HCT116 (cell line): ENCODE results near the gene SHISA7. TPM values are rescaled to one million over a fixed set of nuclear protein-coding genes. Genes with fewer than 3 reads are reported as not detected.

Experiments used
- ATAC-seq: fragments of 200-7000 bp; cut with Tn5 transposase; 2 replicates; pipeline ENCODE4 v1.9.1; 2020; ENCODE audit warnings: mild to moderate bottlenecking, moderate library complexity
- BruUV-seq: library from RNA; stranded (reverse); fragments of 400-500 nt; replicated peaks from 2 replicates; lab custom pipeline; 2021; lab: Mats Ljungman, UMichigan
- CTCF ChIA-PET: fragments of 300-600 bp; sonication (Branson Sonifier 250); formaldehyde crosslinking; loops from one replicate; lab custom pipeline; 2021; ENCODE audit warnings: antibody characterized with exemption; lab: Charles Lee
- POLR2A ChIA-PET: fragments of 300-600, 350-600 bp; sonication (Branson Sonifier 250); formaldehyde crosslinking; loops from one replicate; lab custom pipeline; 2021; ENCODE audit warnings: antibody characterized with exemption; lab: Charles Lee
- RAD21 ChIA-PET, 2 experiments: fragments of 300-600 bp; sonication (Branson Sonifier 250); formaldehyde crosslinking; loops; one replicate each; lab custom pipeline; 2023; ENCODE audit warnings: low total read pairs in 2 of 2; ENCODE audit not compliant: uncharacterized antibody in 2 of 2, unreplicated experiment in 2 of 2, low non-redundant PET in 1 of 2; lab: Charles Lee
- DNase-seq: peaks from one replicate; pipeline ENCODE4 v3.0.0-alpha.2; 2010; ENCODE audit warnings: low read depth, low spot score
- H2AFZ ChIP-seq: fragments of 200-600 bp; shearing (Covaris generic), sonication (generic); 2 replicates; pipeline ENCODE4 v1.6.1; 2017; ENCODE audit warnings: low read depth, mixed run types, mixed read lengths, antibody characterized with exemption, low read length; ENCODE audit not compliant: poor library complexity, severe bottlenecking
- H3K27ac ChIP-seq: 2 replicates; pipeline ENCODE4 v1.5.1; 2012; ENCODE audit warnings: low read depth, low read length
- H3K27me3 ChIP-seq: fragments of 200-600 bp; sonication (generic); 2 replicates; pipeline ENCODE4 v1.6.1; 2016; ENCODE audit warnings: mixed run types, low read length, mixed read lengths; ENCODE audit not compliant: insufficient read depth
- H3K36me3 ChIP-seq, 2 experiments: fragments of 200-500 bp in 1 of 2; fragments of 200-600 bp in 1 of 2; sonication (Bioruptor generic) in 1 of 2; sonication (generic) in 1 of 2; 2 replicates each; pipeline versions ENCODE4 v1.5.1 to v1.6.1; 2014 to 2016; ENCODE audit warnings: low read length in 2 of 2, inconsistent platforms in 1 of 2, mixed read lengths in 1 of 2, mixed run types in 1 of 2; ENCODE audit not compliant: insufficient read depth in 2 of 2, control insufficient read depth in 1 of 2
- H3K4me1 ChIP-seq, 2 experiments: fragments of 200-600 bp in 1 of 2; sonication (generic) in 1 of 2; 2 replicates each; pipeline versions ENCODE4 v1.5.1 to v1.6.1; 2012 to 2017; ENCODE audit warnings: low read length in 2 of 2, inconsistent platforms in 1 of 2, mild to moderate bottlenecking in 1 of 2, mixed read lengths in 1 of 2, mixed run types in 1 of 2, moderate library complexity in 1 of 2; ENCODE audit not compliant: insufficient read depth in 2 of 2, control insufficient read depth in 1 of 2
- H3K4me2 ChIP-seq: fragments of 200-600 bp; sonication (generic); 2 replicates; pipeline ENCODE4 v1.6.1; 2017; ENCODE audit warnings: mixed run types, low read length, mixed read lengths
- H3K4me3 ChIP-seq, 2 experiments: fragments of 200-600 bp in 1 of 2; sonication (generic) in 1 of 2; replicated peaks in 1 of 2; 2 replicates each; pipeline ENCODE4 v1.5.1; 2011 to 2016; ENCODE audit warnings: low read length in 2 of 2, control low read depth in 1 of 2, low read depth in 1 of 2, mild to moderate bottlenecking in 1 of 2, mixed read lengths in 1 of 2, mixed run types in 1 of 2
- H3K79me2 ChIP-seq: fragments of 200-600 bp; sonication (generic); 2 replicates; pipeline ENCODE4 v1.6.1; 2017; ENCODE audit warnings: mild to moderate bottlenecking, mixed run types, low read length, moderate library complexity, mixed read lengths; ENCODE audit not compliant: insufficient read depth
- H3K9ac ChIP-seq: fragments of 200-600 bp; sonication (generic); 2 replicates; pipeline ENCODE4 v1.6.1; 2016; ENCODE audit warnings: low read length, mixed read lengths
- H3K9me2 ChIP-seq: fragments of 200-600 bp; sonication (generic), shearing (Covaris generic); 2 replicates; pipeline ENCODE4 v1.6.1; 2017; ENCODE audit warnings: mixed run types, mild to moderate bottlenecking, moderate library complexity; ENCODE audit not compliant: insufficient read depth
- H3K9me3 ChIP-seq, 2 experiments: fragments of 200-500 bp in 1 of 2; fragments of 200-600 bp in 1 of 2; sonication (Bioruptor generic) in 1 of 2; sonication (generic) in 1 of 2; 2 replicates each; pipeline ENCODE4 v1.6.1; 2014 to 2017; ENCODE audit warnings: low read length in 2 of 2, mixed read lengths in 2 of 2, inconsistent platforms in 1 of 2, low read depth in 1 of 2, mild to moderate bottlenecking in 1 of 2, mixed run types in 1 of 2, moderate library complexity in 1 of 2; ENCODE audit not compliant: control insufficient read depth in 1 of 2, insufficient read depth in 1 of 2
- H4K20me1 ChIP-seq: fragments of 200-600 bp; sonication (generic), shearing (Covaris generic); 2 replicates; pipeline ENCODE4 v1.6.1; 2017; ENCODE audit warnings: mixed run types, mild to moderate bottlenecking, moderate library complexity; ENCODE audit not compliant: insufficient read depth
- CBX3 ChIP-seq: IDR thresholded peaks from 2 replicates; pipeline ENCODE4 v1.6.1; 2012; ENCODE audit warnings: low read depth
- CEBPB ChIP-seq: IDR thresholded peaks from 2 replicates; pipeline ENCODE4 v1.6.1; 2012; ENCODE audit warnings: low read depth
- JUND ChIP-seq: IDR thresholded peaks from 2 replicates; pipeline ENCODE4 v1.6.1; 2012
- POLR2A ChIP-seq: IDR thresholded peaks from 2 replicates; pipeline ENCODE4 v1.7.0; 2011; ENCODE audit warnings: borderline replicate concordance; ENCODE audit not compliant: insufficient read depth, insufficient read length; ENCODE audit errors: extremely low read depth
- RAD21 ChIP-seq: IDR thresholded peaks from 2 replicates; pipeline ENCODE4 v1.6.1; 2012; ENCODE audit warnings: low read depth, mild to moderate bottlenecking
- SIN3A ChIP-seq: IDR thresholded peaks from 2 replicates; pipeline ENCODE4 v1.6.1; 2012; ENCODE audit warnings: low read depth
- TCF7L2 ChIP-seq: IDR thresholded peaks from 2 replicates; pipeline ENCODE4 v1.7.0; 2011; ENCODE audit warnings: borderline replicate concordance, inconsistent platforms; ENCODE audit not compliant: insufficient read depth, insufficient read length; ENCODE audit errors: extremely low read depth
- intact Hi-C: fragments of 100-400 bp; cut with micrococcal nuclease; formaldehyde crosslinking; loops from 2 replicates; pipeline ENCODE4 v1.10.0; 2022
- total RNA-seq: library from RNA; stranded (reverse); gene quantifications from one replicate; pipeline ENCODE4 v1.2.1, GENCODE V29; 2021; ENCODE audit not compliant: unreplicated experiment
- TF ChIP-seq, protein P1 (sequence below): IDR thresholded peaks from 2 replicates; pipeline ENCODE4 v1.6.1; 2011; ENCODE audit warnings: mild to moderate bottlenecking, low read length, moderate library complexity; ENCODE audit not compliant: insufficient replicate concordance; ENCODE audit errors: extremely low read depth

SHISA7 gene
- total RNA-seq, 1 experiment from 2014 or later: not detected

DNA sequence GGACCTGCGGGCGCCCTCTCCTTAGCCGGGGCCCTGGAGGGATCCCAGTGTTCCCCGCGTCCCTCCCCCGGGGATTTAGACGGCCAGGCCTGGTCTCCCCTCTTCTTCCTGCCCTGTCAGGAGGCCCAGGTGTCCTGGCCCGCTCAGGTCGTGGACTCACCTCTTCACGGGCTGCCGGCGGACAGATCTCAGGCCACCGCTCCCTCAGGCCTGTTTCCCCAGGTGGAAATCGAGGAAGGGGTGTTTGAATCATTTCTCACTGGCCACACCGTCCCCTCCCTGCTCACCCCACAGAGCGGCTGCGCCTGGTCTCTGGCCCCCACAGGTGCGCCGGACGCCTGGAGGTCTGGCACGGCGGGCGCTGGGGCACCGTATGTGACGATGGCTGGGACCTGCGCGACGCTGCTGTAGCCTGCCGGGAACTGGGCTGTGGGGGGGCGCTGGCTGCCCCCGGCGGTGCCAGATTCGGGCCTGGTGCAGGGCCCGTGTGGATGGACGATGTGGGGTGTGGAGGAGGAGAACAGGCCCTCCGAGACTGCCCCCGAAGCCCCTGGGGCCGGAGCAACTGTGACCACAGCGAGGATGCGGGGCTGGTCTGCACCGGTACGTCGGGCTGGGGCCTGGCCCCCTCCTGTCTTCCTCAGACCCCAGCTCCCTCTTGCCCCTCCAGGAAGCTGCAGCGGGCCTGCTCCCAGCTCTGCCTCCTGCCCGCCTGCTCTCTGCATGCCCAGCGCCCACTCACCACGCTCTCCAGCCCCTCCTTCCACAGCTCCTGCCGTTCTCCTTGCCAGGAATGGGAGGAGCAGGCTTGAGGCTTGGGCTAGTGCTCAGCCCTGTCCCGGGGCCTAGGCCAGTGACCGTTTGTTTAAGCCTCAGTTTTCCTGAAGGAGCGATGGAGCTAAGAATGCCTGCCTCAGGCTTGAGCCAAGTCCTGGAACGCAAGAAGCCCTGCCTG is 47.7 kb upstream of the SHISA7 start:
- no peaks in the 10 kb centered on the region for H3K9me3 ChIP-seq
- H3K36me3 ChIP-seq: no peaks in the 10 kb centered on the region
- DNase-seq (no peak), ATAC-seq (no peak)
- ChIA-PET POLR2A (interaction anchor here (0.7 kb wide), 1 partner anchor 14 kb away, joined by 3 read pairs; the partner anchor contains the start of gene ZNF628), CTCF (no interaction called here), RAD21 (no interaction called here)
- no peak overlapping the region for H2AFZ ChIP-seq
- H3K4me3 ChIP-seq: no peak overlapping the region
- TF ChIP-seq JUND (no peak), TCF7L2 (no peak), CEBPB (no peak), SIN3A (no peak), RAD21 (no peak), POLR2A (no peak), CBX3 (no peak)
- TF ChIP-seq, protein P1, sequence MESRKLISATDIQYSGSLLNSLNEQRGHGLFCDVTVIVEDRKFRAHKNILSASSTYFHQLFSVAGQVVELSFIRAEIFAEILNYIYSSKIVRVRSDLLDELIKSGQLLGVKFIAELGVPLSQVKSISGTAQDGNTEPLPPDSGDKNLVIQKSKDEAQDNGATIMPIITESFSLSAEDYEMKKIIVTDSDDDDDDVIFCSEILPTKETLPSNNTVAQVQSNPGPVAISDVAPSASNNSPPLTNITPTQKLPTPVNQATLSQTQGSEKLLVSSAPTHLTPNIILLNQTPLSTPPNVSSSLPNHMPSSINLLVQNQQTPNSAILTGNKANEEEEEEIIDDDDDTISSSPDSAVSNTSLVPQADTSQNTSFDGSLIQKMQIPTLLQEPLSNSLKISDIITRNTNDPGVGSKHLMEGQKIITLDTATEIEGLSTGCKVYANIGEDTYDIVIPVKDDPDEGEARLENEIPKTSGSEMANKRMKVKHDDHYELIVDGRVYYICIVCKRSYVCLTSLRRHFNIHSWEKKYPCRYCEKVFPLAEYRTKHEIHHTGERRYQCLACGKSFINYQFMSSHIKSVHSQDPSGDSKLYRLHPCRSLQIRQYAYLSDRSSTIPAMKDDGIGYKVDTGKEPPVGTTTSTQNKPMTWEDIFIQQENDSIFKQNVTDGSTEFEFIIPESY: no peak
- H3K4me1 ChIP-seq: peaks cover 4 to 25% of the 10 kb centered on the region in 2 experiments; a peak in 3 of 4 replicates
- no TSS peak for BruUV-seq
- no peak overlapping the region for H3K27ac ChIP-seq
- H3K79me2 ChIP-seq: peaks cover 1% of the 10 kb centered on the region; the same call in 1 of the 2 replicates
- no peak overlapping the region for H3K9ac ChIP-seq
- H3K9me2 ChIP-seq: no peaks in the 10 kb centered on the region
- no peak overlapping the region for H3K4me2 ChIP-seq
- no peaks in the 10 kb centered on the region for H4K20me1 ChIP-seq
- no peaks in the 10 kb centered on the region for H3K27me3 ChIP-seq
- intact Hi-C loops: no loop called here
